8988T (cell line): ENCODE results near the gene GPRC5D.

Experiments
- DNase-seq: peaks from one replicate; pipeline ENCODE4 v3.0.0; 2011

Gene GPRC5D

GRCh38 chr12:12933742-12934141 lies 18.2 kb downstream of the GPRC5D start:
- no peak for DNase-seq

- DNase-seq, result no peak
Measured at GRCh38 chr12:12930633-12931219, 21.2 kb downstream of the GPRC5D start.

- no peak for DNase-seq
Measured at GRCh38 chr12:12929696-12930095, 22.3 kb downstream of the GPRC5D start.

GRCh38 chr12:12927211-12928079 lies 24.5 kb downstream of the GPRC5D start:
- peak; percentile 37 for DNase-seq

- no peak for DNase-seq
Measured at GRCh38 chr12:12926571-12927071, 25.3 kb downstream of the GPRC5D start.

- no peak for DNase-seq
Measured at GRCh38 chr12:12925388-12925787, 26.6 kb downstream of the GPRC5D start.

GRCh38 chr12:12924169-12924568 lies 27.8 kb downstream of the GPRC5D start:
- DNase-seq, result no peak

- no peak for DNase-seq
Measured at GRCh38 chr12:12922978-12923377, 29.0 kb downstream of the GPRC5D start.

- no peak for DNase-seq
Measured at GRCh38 chr12:12922191-12922616, 29.8 kb downstream of the GPRC5D start.

- no peak for DNase-seq
Measured at GRCh38 chr12:12919666-12920435, 32.1 kb downstream of the GPRC5D start.

GRCh38 chr12:12918781-12919389 lies 33.1 kb downstream of the GPRC5D start:
- no peak for DNase-seq

GRCh38 chr12:12917517-12917916 lies 34.5 kb downstream of the GPRC5D start:
- DNase-seq, result no peak

- DNase-seq, result no peak
Measured at GRCh38 chr12:12916135-12916944, 35.6 kb downstream of the GPRC5D start.

GRCh38 chr12:12915656-12916055 lies 36.3 kb downstream of the GPRC5D start:
- DNase-seq, result no peak

- no peak for DNase-seq
Measured at GRCh38 chr12:12912711-12913110, 39.3 kb downstream of the GPRC5D start.

- no peak for DNase-seq
Measured at GRCh38 chr12:12909995-12910420, 42.0 kb downstream of the GPRC5D start.

- DNase-seq, result no peak
Measured at GRCh38 chr12:12909228-12909994, 42.6 kb downstream of the GPRC5D start.

- no peak for DNase-seq
Measured at GRCh38 chr12:12908711-12909110, 43.3 kb downstream of the GPRC5D start.

GRCh38 chr12:12908252-12908651 lies 43.7 kb downstream of the GPRC5D start:
- DNase-seq, result no peak

GRCh38 chr12:12907552-12907951 lies 44.4 kb downstream of the GPRC5D start:
- no peak for DNase-seq
